Urinary bladder (tissue), 4 donors: ENCODE results near the gene GAN. TPM values are rescaled to one million over a fixed set of nuclear protein-coding genes. Genes with fewer than 3 reads are reported as not detected.
"Not testable (repeated sequence)": the region's sequence is repeated elsewhere in the genome, so short reads cannot be mapped to it uniquely, and the experiment has no call there.

ENCODE experiments used
- DNase-seq: peaks from one replicate; pipeline ENCODE4 v3.0.0-alpha.2; 2015; ENCODE audit errors: extremely low spot score
- H3K27ac ChIP-seq: one replicate; pipeline ENCODE4 v1.5.1; 2013; ENCODE audit warnings: low read depth, mild to moderate bottlenecking, moderate library complexity
- H3K36me3 ChIP-seq: one replicate; pipeline ENCODE4 v1.6.1; 2013; ENCODE audit warnings: mild to moderate bottlenecking, moderate library complexity; ENCODE audit not compliant: insufficient read depth
- H3K4me1 ChIP-seq: one replicate; pipeline ENCODE4 v1.6.1; 2013; ENCODE audit warnings: mild to moderate bottlenecking, moderate library complexity; ENCODE audit not compliant: insufficient read depth
- H3K4me3 ChIP-seq: one replicate; pipeline ENCODE4 v1.5.1; 2013; ENCODE audit warnings: low read depth, low read length
- WGBS: extraction: QIAGEN DNeasy Blood & Tissue Kit; methylation state at CpG from one replicate; pipeline ENCODE4 v1.1.7; 2013; 5-methylcytosine and 5-hydroxymethylcytosine counted together
- polyA plus RNA-seq: library from polyadenylated mRNA; stranded (reverse); fragments of 200-250 nt; gene quantifications from one replicate; pipeline ENCODE4 v1.2.3, GENCODE V29; 2013
- total RNA-seq: library from RNA; depleted of rRNA; stranded (reverse); fragments of >200 nt; gene quantifications from one replicate; pipeline ENCODE4 v1.2.3, GENCODE V29; 2014
- donor health status: healthy with polysubstance abuse.
- donor health status: healthy.

The GAN gene
- total and polyA plus RNA-seq, 2 donors: 1.1 to 13.2 TPM

DNA sequence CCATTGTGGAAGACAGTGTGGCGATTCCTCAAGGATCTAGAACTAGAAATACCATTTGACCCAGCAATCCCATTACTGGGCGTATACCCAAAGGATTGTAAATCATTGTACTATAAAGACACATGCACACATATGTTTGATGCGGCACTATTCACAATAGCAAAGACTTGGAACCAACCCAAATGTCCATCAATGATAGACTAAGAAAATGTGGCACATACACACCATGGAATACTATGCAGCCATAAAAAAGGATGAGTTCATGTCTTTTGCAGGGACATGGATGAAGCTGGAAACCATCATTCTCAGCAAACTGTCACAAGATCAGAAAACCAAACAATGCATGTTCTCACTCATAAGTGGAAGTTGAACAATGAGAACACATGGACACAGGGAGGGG lies 30.4 kb downstream of the GAN start:
- not testable (repeated sequence) for H3K36me3 ChIP-seq, DNase-seq, H3K27ac ChIP-seq, H3K4me1 ChIP-seq, H3K4me3 ChIP-seq
- 98% methylated on average over 3 of the region's 3 CpGs for WGBS

DNA sequence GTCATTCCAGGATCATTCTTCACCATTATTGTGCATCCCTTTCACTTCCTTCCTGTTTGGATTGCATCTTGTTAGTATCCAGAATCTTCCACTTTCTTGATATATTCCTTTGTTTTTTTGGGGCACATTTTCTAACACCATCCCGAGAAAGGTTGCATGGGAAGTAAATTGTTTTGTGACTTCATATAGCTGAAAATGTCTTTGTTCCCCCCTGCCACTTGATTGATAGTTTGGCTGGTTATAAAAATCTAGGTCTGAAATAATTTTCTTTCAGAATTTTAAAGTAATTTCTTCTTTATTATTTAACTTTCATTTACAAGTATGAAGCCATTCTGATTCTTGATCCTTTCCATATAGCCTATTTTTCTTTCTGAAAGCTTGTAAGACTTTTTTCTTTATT lies 32.7 kb downstream of the GAN start:
- Histone ChIP-seq H3K27ac (no peak overlapping the region), H3K4me3 (no peak overlapping the region), H3K36me3 (no peaks in the 10 kb centered on the region), H3K4me1 (no peaks in the 10 kb centered on the region)
- 95% methylated on average over 1 of the region's 1 CpG for WGBS
- no peak for DNase-seq

DNA sequence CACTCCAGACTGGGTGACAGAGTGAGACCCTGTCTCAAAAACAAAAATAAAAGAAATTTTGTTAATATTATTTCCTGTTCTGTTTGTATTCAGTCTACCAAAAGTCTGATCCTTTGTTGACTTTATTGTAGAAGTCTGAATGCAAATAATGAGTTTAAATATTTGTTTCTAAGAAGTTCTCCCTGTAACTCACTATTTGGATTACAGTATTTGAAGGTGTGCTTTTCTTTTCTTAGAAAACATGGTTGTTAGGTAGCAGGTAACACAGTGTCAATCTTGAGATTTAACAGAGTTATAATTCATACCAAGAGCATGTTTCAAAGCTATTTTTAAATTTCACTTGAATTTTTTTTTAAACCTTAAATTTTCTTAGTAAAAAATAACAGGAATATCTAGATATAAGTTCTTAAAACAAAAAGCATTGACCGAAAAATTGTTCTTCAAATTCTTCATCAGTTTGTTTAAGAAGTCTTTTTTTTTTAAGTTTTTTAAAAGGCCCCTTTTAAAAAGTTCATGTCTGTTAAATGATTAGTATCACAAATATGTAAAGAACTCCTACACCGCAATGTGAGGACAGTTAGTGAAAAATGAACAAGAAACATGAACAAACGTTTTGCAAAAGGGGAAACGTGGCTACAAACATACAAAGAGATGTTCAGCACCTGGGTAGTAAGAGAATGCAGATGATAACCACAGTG lies 35.0 kb downstream of the GAN start:
- Histone ChIP-seq H3K27ac (no peak overlapping the region), H3K36me3 (no peaks in the 10 kb centered on the region), H3K4me3 (no peak overlapping the region), H3K4me1 (no peaks in the 10 kb centered on the region)
- 88% methylated on average over 4 of the region's 4 CpGs for WGBS
- DNase-seq: no peak

DNA sequence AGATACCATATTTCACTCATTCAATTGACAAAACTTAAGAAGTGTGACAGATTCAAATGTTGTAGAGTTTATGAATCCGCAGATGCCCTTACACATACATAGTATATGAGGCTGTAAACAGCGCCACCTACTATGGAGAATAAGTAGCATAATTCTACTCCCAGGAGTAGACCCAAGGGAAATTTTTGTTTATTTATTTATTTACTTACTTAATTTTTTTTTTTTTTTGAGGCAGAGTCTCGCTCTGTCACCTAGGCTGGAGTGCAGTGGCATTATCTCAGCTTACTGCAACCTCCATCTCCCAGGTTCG lies 35.5 kb downstream of the GAN start:
- no peak for DNase-seq
- Histone ChIP-seq H3K4me3 (no peak overlapping the region), H3K4me1 (no peaks in the 10 kb centered on the region), H3K36me3 (no peaks in the 10 kb centered on the region), H3K27ac (no peak overlapping the region)
- WGBS: 97% methylated on average over 4 of the region's 4 CpGs

DNA sequence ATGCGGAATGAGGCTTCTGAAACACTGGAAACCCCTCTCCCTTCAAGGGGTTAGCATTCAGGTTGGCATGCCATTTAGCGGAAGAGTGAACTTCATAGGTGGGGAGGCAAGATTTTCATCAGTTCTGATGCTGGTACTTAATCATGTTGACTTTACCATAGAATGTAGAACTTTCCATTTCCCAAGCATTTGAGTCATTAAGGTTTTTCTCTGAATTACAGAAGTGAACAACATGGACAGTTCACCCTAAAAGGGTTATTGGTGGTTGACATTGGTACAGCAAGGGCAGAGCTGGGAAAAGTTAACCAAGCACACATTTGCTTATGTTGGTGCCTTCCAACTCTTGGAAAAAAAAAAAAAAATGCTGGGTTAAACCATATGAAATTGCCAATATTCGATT lies 39.1 kb downstream of the GAN start:
- Histone ChIP-seq H3K4me3 (no peak overlapping the region), H3K4me1 (no peaks in the 10 kb centered on the region), H3K36me3 (peaks cover 2% of the 10 kb centered on the region), H3K27ac (no peak overlapping the region)
- WGBS: 98% methylated on average over 3 of the region's 3 CpGs
- no peak for DNase-seq

DNA sequence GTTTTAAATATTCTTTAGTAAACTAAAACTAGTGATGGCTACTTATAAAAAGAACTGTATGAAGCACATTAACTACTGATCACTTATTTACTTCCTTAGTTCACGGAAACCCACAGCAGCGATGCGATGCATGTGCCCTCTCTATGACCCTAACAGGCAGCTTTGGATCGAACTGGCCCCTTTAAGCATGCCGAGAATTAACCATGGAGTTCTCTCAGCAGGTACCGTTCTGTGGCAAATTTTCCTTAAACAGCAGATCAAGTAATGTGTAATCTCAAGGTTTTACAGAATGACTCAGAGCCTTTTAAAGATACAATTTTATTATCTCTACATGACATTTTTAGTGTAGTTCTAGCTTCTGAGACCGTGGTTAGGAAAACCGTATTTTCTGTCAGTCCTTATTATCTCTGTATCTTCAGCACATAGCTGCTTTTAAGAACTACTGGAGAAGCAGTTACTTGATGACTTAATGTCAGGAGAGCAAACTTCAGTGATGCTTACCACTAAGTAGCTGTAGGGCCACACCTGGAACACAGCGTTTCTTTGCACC lies 43.0 kb downstream of the GAN start:
- no peaks in the 10 kb centered on the region for H3K4me1 ChIP-seq
- 82% methylated on average over 9 of the region's 9 CpGs for WGBS
- H3K27ac ChIP-seq: no peak overlapping the region
- no peak for DNase-seq
- H3K36me3 ChIP-seq: peaks cover 2% of the 10 kb centered on the region
- no peak overlapping the region for H3K4me3 ChIP-seq

DNA sequence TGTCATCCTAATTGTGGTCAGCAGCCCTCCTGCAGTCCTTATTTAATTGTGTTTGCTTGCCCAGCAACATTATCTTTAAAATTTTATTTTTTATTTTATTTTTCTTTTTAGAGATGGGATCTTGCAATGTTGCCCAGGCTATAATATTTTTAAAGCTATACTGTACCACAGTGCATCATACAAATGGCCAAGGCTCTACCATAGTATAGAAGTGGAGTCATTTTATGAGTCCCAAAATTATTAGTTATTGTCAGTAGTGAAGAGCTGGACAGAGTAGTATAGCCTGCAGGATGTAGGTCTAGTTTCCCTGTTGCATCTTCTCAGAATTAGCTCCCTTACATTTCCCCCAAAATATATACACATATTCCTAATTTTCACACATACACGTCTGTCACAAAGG lies 44.1 kb downstream of the GAN start:
- Histone ChIP-seq H3K36me3 (peaks cover 2% of the 10 kb centered on the region), H3K4me1 (no peaks in the 10 kb centered on the region), H3K27ac (no peak overlapping the region), H3K4me3 (no peak overlapping the region)
- DNase-seq: no peak
- WGBS: 82% methylated on average over 1 of the region's 1 CpG

DNA sequence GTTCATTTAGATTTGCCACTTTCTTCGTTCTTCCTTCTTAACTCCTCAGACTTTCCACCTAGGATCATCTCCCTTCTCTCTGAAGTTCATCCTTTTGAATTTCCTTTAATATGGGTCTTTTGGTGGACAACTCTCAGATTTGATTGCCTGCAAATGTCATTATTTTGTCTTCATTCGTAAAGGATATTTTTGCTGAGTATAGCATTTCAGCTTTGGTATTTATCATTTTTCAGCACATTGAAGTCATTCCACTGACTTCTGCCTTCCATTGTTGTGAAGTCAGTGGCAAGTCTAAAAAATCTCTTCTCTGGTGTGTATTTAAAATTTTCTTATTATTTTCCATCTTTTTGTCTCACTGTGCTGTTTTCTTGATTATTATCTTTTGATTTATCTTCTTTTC lies 45.4 kb downstream of the GAN start:
- 96% methylated on average over 2 of the region's 2 CpGs for WGBS
- no peak overlapping the region for H3K27ac ChIP-seq
- no peak overlapping the region for H3K4me3 ChIP-seq
- no peaks in the 10 kb centered on the region for H3K4me1 ChIP-seq
- no peak for DNase-seq
- H3K36me3 ChIP-seq: peaks cover 2% of the 10 kb centered on the region

DNA sequence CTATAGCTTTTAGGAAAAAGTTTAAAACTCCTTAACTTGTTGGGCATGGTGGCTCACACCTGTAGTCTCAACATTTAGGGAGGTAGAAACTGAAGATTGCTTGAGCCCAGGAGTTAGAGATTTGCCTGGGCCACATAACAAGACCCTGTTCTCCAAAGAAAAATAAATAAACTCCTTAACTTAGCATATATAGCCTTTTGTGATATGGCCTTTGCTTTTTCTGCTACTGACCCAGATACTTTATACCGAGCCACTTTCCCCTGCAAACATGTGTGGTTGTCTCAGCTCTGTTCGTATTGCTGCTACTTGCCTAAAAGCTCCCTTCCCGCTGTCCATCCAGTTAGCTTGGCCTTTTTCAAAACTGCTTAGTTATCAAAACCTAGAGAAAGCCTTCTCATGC lies 51.0 kb downstream of the GAN start:
- Histone ChIP-seq H3K27ac (no peak overlapping the region), H3K4me3 (no peak overlapping the region), H3K4me1 (no peaks in the 10 kb centered on the region), H3K36me3 (no peaks in the 10 kb centered on the region)
- WGBS: 90% methylated on average over 3 of the region's 3 CpGs
- DNase-seq: no peak

DNA sequence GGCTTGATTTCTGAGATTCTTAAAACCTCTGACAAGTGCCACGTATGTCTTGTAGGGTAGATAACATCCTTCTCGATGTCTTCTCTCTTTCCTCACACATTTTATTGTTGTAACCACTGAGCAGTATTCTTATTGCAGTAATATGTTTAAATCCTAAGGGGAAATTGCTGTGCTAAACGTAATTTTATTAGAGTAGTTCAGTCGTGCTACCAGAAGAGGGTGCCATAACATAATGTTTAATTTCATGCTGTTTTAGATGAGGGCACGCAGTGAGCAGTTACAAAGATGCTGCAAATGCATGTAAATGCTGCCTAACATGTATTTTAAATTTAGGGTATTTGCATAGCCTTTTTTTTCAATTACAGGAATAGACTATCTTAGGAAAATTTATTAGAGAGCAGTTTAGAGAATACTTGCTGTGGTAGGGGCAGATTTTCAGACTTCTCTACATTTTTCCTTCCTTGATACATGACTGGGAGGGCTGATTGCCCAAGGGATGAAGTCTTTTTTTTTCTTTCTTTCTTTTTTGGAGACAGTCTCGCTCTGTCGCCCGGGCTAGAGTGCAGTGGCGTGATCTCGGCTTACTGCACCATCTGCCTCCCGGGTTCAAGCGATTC lies 51.7 kb downstream of the GAN start:
- Histone ChIP-seq H3K27ac (no peak overlapping the region), H3K4me3 (no peak overlapping the region), H3K4me1 (no peaks in the 10 kb centered on the region), H3K36me3 (no peaks in the 10 kb centered on the region)
- WGBS: 58% methylated on average over 12 of the region's 12 CpGs
- DNase-seq: peak; percentile 14

DNA sequence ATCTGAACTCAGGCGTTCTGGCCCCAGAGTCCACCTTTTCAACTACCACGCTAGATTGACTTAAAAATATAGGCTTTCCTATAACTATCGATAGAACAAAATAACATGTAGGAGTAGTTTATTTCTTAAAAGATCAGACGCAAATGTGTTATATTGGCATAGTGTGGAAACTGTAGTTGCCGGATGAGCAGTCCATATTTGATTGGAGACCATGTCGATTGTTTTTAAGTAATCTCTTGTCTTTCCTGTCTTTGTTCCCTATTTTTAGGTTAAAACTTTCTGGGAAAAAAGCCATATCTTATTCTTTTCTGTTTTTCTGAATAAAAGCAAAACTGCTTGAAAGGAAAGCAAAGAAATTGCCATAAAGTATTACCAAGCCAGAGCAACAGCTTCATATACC lies 53.1 kb downstream of the GAN start:
- no peaks in the 10 kb centered on the region for H3K4me1 ChIP-seq
- no peak overlapping the region for H3K4me3 ChIP-seq
- no peak for DNase-seq
- WGBS: 92% methylated on average over 6 of the region's 6 CpGs
- no peak overlapping the region for H3K27ac ChIP-seq
- H3K36me3 ChIP-seq: no peaks in the 10 kb centered on the region

DNA sequence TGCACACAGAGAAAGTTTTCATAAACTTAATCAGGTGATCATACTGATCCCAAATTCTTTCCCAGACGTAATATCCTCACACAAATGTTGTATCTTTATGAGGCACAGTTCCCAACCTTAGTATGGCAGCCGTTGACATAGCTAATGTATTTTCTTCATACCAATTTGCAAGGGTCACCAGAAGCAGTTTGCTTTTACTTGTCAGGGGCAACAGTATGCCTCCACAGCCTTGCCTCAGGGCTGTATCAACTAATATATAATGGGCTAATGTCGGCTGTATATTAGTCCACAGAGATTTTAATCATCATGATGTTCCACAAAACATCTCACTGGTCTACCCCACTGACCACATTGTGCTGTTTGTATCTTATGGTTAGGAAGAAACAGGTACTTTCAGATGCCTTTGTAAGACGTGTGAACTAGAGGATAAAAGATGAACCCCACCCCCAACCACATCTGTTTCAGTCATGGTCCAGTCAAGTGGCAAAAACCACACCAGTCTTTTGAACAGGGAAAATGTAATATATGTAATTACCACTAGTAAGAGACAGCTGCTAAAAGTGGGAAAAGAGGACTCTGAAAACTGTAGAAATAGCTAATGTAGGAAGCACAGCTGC lies 55.2 kb downstream of the GAN start:
- H3K27ac ChIP-seq: no peak overlapping the region
- no peaks in the 10 kb centered on the region for H3K4me1 ChIP-seq
- 85% methylated on average over 4 of the region's 4 CpGs for WGBS
- H3K36me3 ChIP-seq: no peaks in the 10 kb centered on the region
- DNase-seq: no peak
- no peak overlapping the region for H3K4me3 ChIP-seq

DNA sequence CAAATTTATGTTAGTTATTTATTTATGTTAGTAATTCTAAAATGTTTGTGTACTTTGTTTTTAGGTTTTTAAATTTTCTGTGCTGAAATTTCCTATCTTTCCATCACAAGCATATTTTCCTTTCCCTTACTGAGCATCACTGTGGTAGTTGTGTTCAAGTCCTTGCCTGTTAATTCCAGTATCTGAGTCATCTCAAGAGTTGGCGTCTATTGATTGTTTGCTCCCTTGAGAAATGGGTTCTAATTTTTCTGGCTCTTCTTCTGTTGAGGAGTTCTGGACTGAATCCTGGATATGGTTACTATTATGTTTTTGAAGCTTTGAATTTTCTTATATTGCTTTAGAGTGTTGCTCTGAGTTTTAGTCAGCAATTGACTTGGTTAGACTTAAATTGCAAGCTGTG lies 56.3 kb downstream of the GAN start:
- Histone ChIP-seq H3K4me1 (no peaks in the 10 kb centered on the region), H3K4me3 (no peak overlapping the region), H3K27ac (no peak overlapping the region), H3K36me3 (no peaks in the 10 kb centered on the region)
- WGBS: 49% methylated on average over 1 of the region's 1 CpG
- DNase-seq: no peak

DNA sequence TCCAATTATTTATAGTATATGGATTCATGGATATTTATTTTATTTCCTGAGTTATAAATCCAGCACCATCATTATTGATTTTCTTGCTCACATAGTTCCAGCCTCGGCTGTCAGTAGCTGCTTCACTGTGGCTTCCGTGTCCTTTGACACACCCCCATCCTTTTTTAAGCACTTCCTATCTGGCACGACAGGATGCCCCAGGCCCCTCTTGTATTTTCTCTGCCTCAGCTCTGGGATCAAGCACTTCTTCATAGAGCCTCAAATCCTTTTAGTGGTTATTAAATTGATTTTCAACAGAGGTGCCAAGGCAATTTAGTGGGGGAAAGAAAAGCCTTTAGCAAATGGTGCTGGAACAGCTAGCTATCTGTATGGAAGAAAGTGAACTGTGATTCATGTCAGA lies 59.8 kb downstream of the GAN start:
- Histone ChIP-seq H3K4me1 (no peaks in the 10 kb centered on the region), H3K27ac (no peak overlapping the region), H3K36me3 (peaks cover 1% of the 10 kb centered on the region), H3K4me3 (no peak overlapping the region)
- 57% methylated on average over 3 of the region's 3 CpGs for WGBS
- DNase-seq: no peak
